HTR-8/SVneo (cell line): ENCODE measurements around the gene TAAR1.
"Not testable (repeated sequence)": the region's sequence is repeated elsewhere in the genome, so short reads cannot be mapped to it uniquely, and the experiment has no call there.

Experiments
- DNase-seq: peaks from one replicate; pipeline ENCODE4 v3.0.0; 2011; ENCODE audit warnings: low spot score, mixed read lengths; ENCODE audit not compliant: insufficient read length
- FAIRE-seq: peaks from 2 replicates; lab custom pipeline; 2011; peaks lifted over from hg19 to GRCh38; lab: Jason Lieb, UNC

TAAR1 gene

GRCh38 chr6:132659082-132659481 lies at the start of gene TAAR1:
TSS of gene TAAR1 (minus strand) at chr6:132659182. CDS start at chr6:132646003, 13,179 bp downstream.
- no peak for FAIRE-seq
- no peak for DNase-seq

GRCh38 chr6:132708771-132709170 lies 49.8 kb upstream of the TAAR1 start:
- DNase-seq (no peak), FAIRE-seq (no peak)

GRCh38 chr6:132708002-132708401 lies 49.0 kb upstream of the TAAR1 start:
- FAIRE-seq (no peak), DNase-seq (no peak)

GRCh38 chr6:132706756-132707155 lies 47.8 kb upstream of the TAAR1 start:
- not testable (repeated sequence) for DNase-seq, FAIRE-seq

- FAIRE-seq (no peak), DNase-seq (no peak)
Measured at GRCh38 chr6:132703936-132704335, 45.0 kb upstream of the TAAR1 start.

- FAIRE-seq (no peak), DNase-seq (no peak)
Measured at GRCh38 chr6:132698608-132699007, 39.6 kb upstream of the TAAR1 start.

- FAIRE-seq (no peak), DNase-seq (no peak)
Measured at GRCh38 chr6:132695773-132696172, 36.8 kb upstream of the TAAR1 start.

- FAIRE-seq (no peak), DNase-seq (no peak)
Measured at GRCh38 chr6:132693478-132693877, 34.5 kb upstream of the TAAR1 start.

GRCh38 chr6:132690678-132691077 lies 31.7 kb upstream of the TAAR1 start:
- DNase-seq: no peak

GRCh38 chr6:132687306-132687705 lies 28.3 kb upstream of the TAAR1 start:
- DNase-seq: peak; percentile 25
- FAIRE-seq: peak; percentile 20

More at GRCh38 chr6:132690678-132691077, 31.7 kb upstream of the TAAR1 start:
- FAIRE-seq: no peak

- DNase-seq (no peak), FAIRE-seq (no peak)
Measured at GRCh38 chr6:132686531-132686930, 27.5 kb upstream of the TAAR1 start.

- no peak for FAIRE-seq
Measured at GRCh38 chr6:132685009-132685408, 26.0 kb upstream of the TAAR1 start.

GRCh38 chr6:132684272-132684671 lies 25.3 kb upstream of the TAAR1 start:
- DNase-seq (no peak), FAIRE-seq (no peak)

More at GRCh38 chr6:132685009-132685408, 26.0 kb upstream of the TAAR1 start:
- no peak for DNase-seq

GRCh38 chr6:132683543-132683942 lies 24.6 kb upstream of the TAAR1 start:
- peak; percentile 61 for DNase-seq
- FAIRE-seq: peak; percentile 80

GRCh38 chr6:132679094-132679493 lies 20.1 kb upstream of the TAAR1 start:
- not testable (repeated sequence) for DNase-seq, FAIRE-seq

GRCh38 chr6:132675749-132676148 lies 16.8 kb upstream of the TAAR1 start:
- FAIRE-seq: no peak
- no peak for DNase-seq

- FAIRE-seq (no peak), DNase-seq (no peak)
Measured at GRCh38 chr6:132675002-132675401, 16.0 kb upstream of the TAAR1 start.

GRCh38 chr6:132673376-132674094 lies 14.6 kb upstream of the TAAR1 start:
- FAIRE-seq (no peak), DNase-seq (no peak)

GRCh38 chr6:132671295-132671694 lies 12.3 kb upstream of the TAAR1 start:
- FAIRE-seq (no peak), DNase-seq (no peak)

- peak; percentile 46 for DNase-seq
- no peak for FAIRE-seq
Measured at GRCh38 chr6:132669690-132670291, 10.8 kb upstream of the TAAR1 start.

GRCh38 chr6:132666118-132666517 lies 7.1 kb upstream of the TAAR1 start:
- FAIRE-seq (no peak), DNase-seq (no peak)
